ENCODE measurements around the gene SLC2A10. TPM values are rescaled to one million over a fixed set of nuclear protein-coding genes. Genes with fewer than 3 reads are reported as not detected.
A peak's percentile ranks its signal among the peaks of the same experiment; 100 is the strongest.

SLC2A10 gene
- total RNA-seq, 1 experiment from 2014 or later, result 33.6 TPM

- Histone ChIP-seq H3K27ac (no peak overlapping the region), H3K36me3 (ENCODE audit: low read depth) (no peaks in the 10 kb centered on the region), H3K4me3 (no peak overlapping the region), H3K9me3 (ENCODE audit: insufficient read depth, low read depth) (no peaks in the 10 kb centered on the region), H3F3A (ENCODE audit: insufficient read depth, low read depth) (no peaks in the 10 kb centered on the region), H3K27me3 (ENCODE audit: insufficient read depth, low read depth) (no peaks in the 10 kb centered on the region), H4K20me1 (ENCODE audit: insufficient read depth) (no peaks in the 10 kb centered on the region), H3K4me1 (replicated peaks; ENCODE audit: insufficient read depth) (no peaks in the 10 kb centered on the region), H2AFZ (no peak overlapping the region), H3K79me2 (ENCODE audit: low read depth) (no peaks in the 10 kb centered on the region), H3K9me2 (ENCODE audit: insufficient read depth) (no peaks in the 10 kb centered on the region), H3K4me2 (no peak overlapping the region)
- no peak for TF ChIP-seq CTCF (conservative IDR thresholded peaks at IDR 0.05)
- no peak for DNase-seq
- ChIA-PET POLR2A (ENCODE audit: unreplicated experiment) (no interaction called here), CTCF (no interaction called here)
- intact Hi-C loops (cut with micrococcal nuclease; ENCODE audit: unreplicated experiment), result loop anchor here (5.0 to 10.0 kb wide), 4 partner anchors 438 to 1868 kb away; no protein-coding TSS in a partner anchor
- no TSS peak for BruUV-seq (replicated peaks)
Observed at GRCh38 chr20:46757135-46757534, 47.7 kb downstream of the SLC2A10 start.

GRCh38 chr20:46757754-46758678, 48.6 kb downstream of the SLC2A10 start:
- Histone ChIP-seq H3K9me2 (ENCODE audit: insufficient read depth) (no peaks in the 10 kb centered on the region), H3F3A (ENCODE audit: insufficient read depth, low read depth) (no peaks in the 10 kb centered on the region), H3K9me3 (ENCODE audit: insufficient read depth, low read depth) (no peaks in the 10 kb centered on the region), H3K4me3 (no peak overlapping the region), H3K4me1 (replicated peaks; ENCODE audit: insufficient read depth) (no peaks in the 10 kb centered on the region), H3K79me2 (ENCODE audit: low read depth) (no peaks in the 10 kb centered on the region), H3K27me3 (ENCODE audit: insufficient read depth, low read depth) (no peaks in the 10 kb centered on the region), H3K4me2 (no peak overlapping the region), H3K27ac (no peak overlapping the region), H2AFZ (no peak overlapping the region), H4K20me1 (ENCODE audit: insufficient read depth) (no peaks in the 10 kb centered on the region), H3K36me3 (ENCODE audit: low read depth) (no peaks in the 10 kb centered on the region)
- intact Hi-C loops (cut with micrococcal nuclease; ENCODE audit: unreplicated experiment), result loop anchor here (1.0 to 10.0 kb wide), 5 partner anchors 392 to 1867 kb away; no protein-coding TSS in a partner anchor
- no peak for TF ChIP-seq EZH2 (IDR thresholded peaks at IDR 0.05; ENCODE audit: low read depth)
- peak; percentile 100 for TF ChIP-seq CTCF (conservative IDR thresholded peaks at IDR 0.05)
- no TSS peak for BruUV-seq (replicated peaks)
- DNase-seq, result peak; percentile 55 to 63
- ChIA-PET POLR2A (ENCODE audit: unreplicated experiment) (interaction anchor here (0.6 kb wide), 1 partner anchor 233 kb away, joined by 4 read pairs; no protein-coding TSS in a partner anchor), CTCF (interaction anchor here (0.6 to 1.0 kb wide), 3 partner anchors 56 to 393 kb away, joined by 3 to 8 read pairs (median 4); no protein-coding TSS in a partner anchor)

GRCh38 chr20:46758929-46759669, 49.6 kb downstream of the SLC2A10 start:
- CTCF ChIA-PET, result no interaction called here
- H3K36me3 ChIP-seq (ENCODE audit: low read depth), result no peaks in the 10 kb centered on the region
- intact Hi-C loops (cut with micrococcal nuclease; ENCODE audit: unreplicated experiment), result loop anchor here (1.0 to 10.0 kb wide), 5 partner anchors 391 to 1866 kb away; no protein-coding TSS in a partner anchor
- no TSS peak for BruUV-seq (replicated peaks)
- POLR2A ChIA-PET (ENCODE audit: unreplicated experiment), result interaction anchor here (0.5 to 0.8 kb wide), 3 partner anchors 44 to 562 kb away, joined by 3 to 4 read pairs (median 4); no protein-coding TSS in a partner anchor
- no peaks in the 10 kb centered on the region for H3F3A ChIP-seq (ENCODE audit: insufficient read depth, low read depth)
- H3K9me3 ChIP-seq (ENCODE audit: insufficient read depth, low read depth), result no peaks in the 10 kb centered on the region
- no peak overlapping the region for H3K27ac ChIP-seq
- no peak overlapping the region for H3K4me2 ChIP-seq
- no peaks in the 10 kb centered on the region for H4K20me1 ChIP-seq (ENCODE audit: insufficient read depth)
- no peaks in the 10 kb centered on the region for H3K4me1 ChIP-seq (replicated peaks; ENCODE audit: insufficient read depth)
- H3K27me3 ChIP-seq (ENCODE audit: insufficient read depth, low read depth), result no peaks in the 10 kb centered on the region
- H3K79me2 ChIP-seq (ENCODE audit: low read depth), result no peaks in the 10 kb centered on the region
- no peak overlapping the region for H2AFZ ChIP-seq
- H3K4me3 ChIP-seq, result no peak overlapping the region
- no peaks in the 10 kb centered on the region for H3K9me2 ChIP-seq (ENCODE audit: insufficient read depth)
- DNase-seq, result no peak
- no peak for TF ChIP-seq CTCF (conservative IDR thresholded peaks at IDR 0.05)
- TF ChIP-seq EZH2 (IDR thresholded peaks at IDR 0.05; ENCODE audit: low read depth), result no peak

Measured in PC-9 (cell line).